Pancreas (tissue), 10 donors: Measurements from ENCODE around the gene MFSD2B. TPM values are rescaled to one million over a fixed set of nuclear protein-coding genes. Genes with fewer than 3 reads are reported as not detected.

ENCODE experiments used
- ATAC-seq, 4 donors: fragments of 200-7000 bp; cut with Tn5 transposase; one replicate each; pipeline versions ENCODE4 v1.8.0 to v1.9.1; 2020; ENCODE audit warnings: mild to moderate bottlenecking in 4 of 4, moderate library complexity in 4 of 4
- DNase-seq, 6 donors: peaks; one replicate each; pipeline ENCODE4 v3.0.0-alpha.2; 2020
- FAIRE-seq: peaks from 2 replicates; lab custom pipeline; 2012; peaks lifted over from hg19 to GRCh38; lab: Jason Lieb, UNC
- H3K27ac ChIP-seq, 4 donors: fragments of 200-600 bp; sonication (generic); 1 replicate in 3 of 4; 2 replicates in 1 of 4; pipeline versions ENCODE4 v1.5.0 to v1.8.0; 2020
- H3K27me3 ChIP-seq, 4 donors: fragments of 200-600 bp; one replicate each; pipeline ENCODE4 v1.8.0; 2021
- H3K36me3 ChIP-seq, 3 donors: fragments of 200-600 bp; sonication (generic) in 1 of 3; one replicate each; pipeline versions ENCODE4 v1.5.0 to v1.8.0; 2020 to 2021
- H3K4me1 ChIP-seq, 3 donors: fragments of 200-600 bp; one replicate each; pipeline ENCODE4 v1.8.0; 2021
- H3K4me3 ChIP-seq, 4 donors: fragments of 200-600 bp; sonication (generic) in 2 of 4; one replicate each; pipeline versions ENCODE4 v1.5.0 to v1.8.0; 2020 to 2021
- H3K9me3 ChIP-seq, 4 donors: fragments of 200-600 bp; one replicate each; pipeline ENCODE4 v1.8.0; 2021
- CTCF ChIP-seq, 4 donors: fragments of 200-600 bp; sonication (generic) in 3 of 4; IDR thresholded peaks; one replicate each; pipeline versions ENCODE4 v1.5.0 to v1.8.0; 2021; ENCODE audit warnings: antibody characterized with exemption in 4 of 4
- WGBS, 2 donors: extraction: QIAGEN DNeasy Blood & Tissue Kit; methylation state at CpG; one replicate each; pipeline ENCODE4 v1.1.7; 2013; 5-methylcytosine and 5-hydroxymethylcytosine counted together
- intact Hi-C, 3 donors: fragments of 100-400 bp; cut with DNase I; formaldehyde crosslinking; loops; one replicate each; pipeline versions ENCODE4 v1.11.1 to v1.14.2; 2022
- polyA plus RNA-seq, 2 donors: library from polyadenylated mRNA; stranded (reverse); fragments of 200-250 nt; gene quantifications; one replicate each; pipeline ENCODE4 v1.2.3, GENCODE V29; 2013
- total RNA-seq, 6 donors: library from RNA; stranded (reverse); fragmentation: NEBNext Ultra II Directional in 4 of 6; extraction: Animal tissue kit (Norgen Biotek cat#: 25700) in 4 of 6; gene quantifications; one replicate each; pipeline versions ENCODE4 v1.2.1 to v1.2.4, GENCODE V29; 2021 to 2023
- donor health status: healthy with polysubstance abuse.
- donor health status: DM: no; HTN: no; CAD: no; lungs with moderate emphysema.
- donor health status: DM: no; HTN: no; CAD: no.
- donor health status: control.
- donor health status: control.
- donor health status: Bipolar disorder and iron deficiency.
- donor health status: DM: yes; HTN: yes; CAD: no.
- donor health status: DM: no; HTN: no; CAD: no.
- donor health status: DM: no; HTN: no; CAD: no.
- donor health status: DM: yes; HTN: yes; CAD: no.

MFSD2B gene
- total and polyA plus RNA-seq, 8 donors, result 0.07 to 0.47 (median 0.12) TPM; not detected in 5

DNA sequence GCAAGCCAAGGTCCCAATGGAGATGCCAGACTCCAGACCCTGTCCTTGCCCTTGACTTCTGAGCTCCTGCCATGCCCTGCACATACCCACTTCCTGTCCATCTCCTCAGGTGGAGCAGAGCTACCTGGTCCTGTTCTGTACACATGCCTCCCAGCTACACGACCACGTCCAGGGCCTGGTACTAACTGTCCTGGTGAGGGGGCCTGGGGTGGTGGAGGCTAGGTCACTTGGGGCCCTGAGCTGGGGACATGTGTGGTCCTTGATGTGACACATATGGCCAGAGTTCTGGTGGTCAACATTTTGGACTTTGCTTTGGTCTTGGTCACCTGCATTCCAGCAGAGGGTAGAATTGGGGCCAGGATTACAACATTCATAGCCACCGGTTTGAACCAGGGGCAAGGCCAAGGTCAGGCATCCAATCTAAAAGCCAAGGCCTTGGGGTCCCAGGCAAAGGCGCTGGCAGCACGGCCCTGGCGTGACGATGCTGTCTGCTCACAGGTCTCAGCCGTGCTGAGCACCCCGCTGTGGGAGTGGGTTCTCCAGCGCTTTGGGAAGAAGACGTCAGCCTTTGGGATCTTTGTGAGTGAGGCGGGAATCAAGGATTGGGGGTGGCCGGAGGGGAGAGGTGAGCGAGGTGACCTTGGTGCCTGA is 12.6 kb downstream of the MFSD2B start:
- Histone ChIP-seq H3K36me3 (no peaks in the 10 kb centered on the region), H3K27ac (no peak overlapping the region), H3K4me3 (no peak overlapping the region), H3K4me1 (no peaks in the 10 kb centered on the region), H3K27me3 (no peaks in the 10 kb centered on the region), H3K9me3 (no peaks in the 10 kb centered on the region)
- no peak for ATAC-seq
- no peak for FAIRE-seq
- intact Hi-C loops, result no loop called here
- 83 to 86% methylated on average over 14 of the region's 14 CpGs for WGBS, 2 donors
- no peak for TF ChIP-seq CTCF (IDR thresholded peaks at IDR 0.05)
- DNase-seq, result no peak

- DNase-seq, result no peak
These were observed 13.2 kb downstream of the MFSD2B start for GRCh38 chr2:24022975-24023575.

DNA sequence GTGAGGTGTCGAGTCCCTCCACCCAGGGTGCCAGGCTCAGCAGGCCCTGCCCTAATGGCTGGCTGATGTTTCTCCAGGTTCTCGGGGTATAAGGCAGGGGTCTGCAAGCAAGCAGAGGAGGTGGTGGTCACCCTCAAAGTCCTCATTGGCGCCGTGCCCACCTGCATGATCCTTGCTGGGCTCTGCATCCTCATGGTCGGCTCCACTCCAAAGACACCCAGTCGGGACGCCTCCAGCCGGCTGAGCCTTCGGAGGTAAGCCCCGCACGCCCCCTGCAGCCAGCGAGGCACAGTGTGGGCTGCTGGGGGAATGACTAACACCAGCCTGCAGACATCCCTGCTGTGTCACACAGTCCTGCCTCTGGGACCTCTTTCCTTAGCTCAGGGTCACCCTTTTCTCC is 14.1 kb downstream of the MFSD2B start:
- TF ChIP-seq CTCF (IDR thresholded peaks at IDR 0.05), result no peak
- no peak for FAIRE-seq
- Histone ChIP-seq H3K4me1 (no peaks in the 10 kb centered on the region), H3K27ac (no peak overlapping the region), H3K36me3 (peaks cover 0 to 3% (median 0%) of the 10 kb centered on the region in 3 donors), H3K9me3 (no peaks in the 10 kb centered on the region), H3K4me3 (no peak overlapping the region), H3K27me3 (no peaks in the 10 kb centered on the region)
- intact Hi-C loops, result no loop called here
- peak in 2 of 6 donors; percentile 36 to 66 for DNase-seq
- 71 to 72% methylated on average over 12 of the region's 12 CpGs for WGBS, 2 donors
- no peak for ATAC-seq

More at GRCh38 chr2:24022975-24023575, 13.2 kb downstream of the MFSD2B start:
- ATAC-seq (no peak), FAIRE-seq (no peak)
- H3K27ac ChIP-seq, result no peak overlapping the region
- intact Hi-C loops, result no loop called here
- no peaks in the 10 kb centered on the region for H3K27me3 ChIP-seq
- H3K4me1 ChIP-seq, result no peaks in the 10 kb centered on the region
- H3K9me3 ChIP-seq, result no peaks in the 10 kb centered on the region
- no peak for TF ChIP-seq CTCF (IDR thresholded peaks at IDR 0.05)
- H3K36me3 ChIP-seq, result no peaks in the 10 kb centered on the region
- WGBS, 2 donors, result 79 to 92% methylated on average over 16 of the region's 16 CpGs
- no peak overlapping the region for H3K4me3 ChIP-seq

GRCh38 chr2:24024996-24025663 is 15.2 kb downstream of the MFSD2B start:
- no peak for DNase-seq
- WGBS, 2 donors, result 87 to 93% methylated on average over 15 to 17 of the region's 17 CpGs
- Histone ChIP-seq H3K27ac (no peak overlapping the region), H3K36me3 (peaks cover 0 to 8% (median 0%) of the 10 kb centered on the region in 3 donors), H3K27me3 (no peaks in the 10 kb centered on the region), H3K9me3 (no peaks in the 10 kb centered on the region), H3K4me1 (no peaks in the 10 kb centered on the region), H3K4me3 (no peak overlapping the region)
- ATAC-seq, result no peak
- no peak for TF ChIP-seq CTCF (IDR thresholded peaks at IDR 0.05)
- intact Hi-C loops, result no loop called here
- FAIRE-seq, result no peak
